ENCODE measurements around the gene CRB2. TPM values are rescaled to one million over a fixed set of nuclear protein-coding genes. Genes with fewer than 3 reads are reported as not detected.

CRB2 gene
- total and polyA plus RNA-seq, 2 donors (not counting 1 experiment from before 2014, with no cell fraction given), result not detected

- H3K27me3 ChIP-seq (ENCODE audit: control insufficient read depth, insufficient read depth, low read length), result no peaks in the 10 kb centered on the region
- H3K27ac ChIP-seq (ENCODE audit: insufficient read depth, low read length), result no peak overlapping the region
- no peaks in the 10 kb centered on the region for H3K36me3 ChIP-seq (ENCODE audit: control insufficient read depth, insufficient read depth, low read length)
- DNase-seq (ENCODE audit: low read depth in 2 of 2), result no peak
- H4K20me1 ChIP-seq (ENCODE audit: control insufficient read depth, extremely low read depth, insufficient read depth, low read length), result no peaks in the 10 kb centered on the region
- no peak overlapping the region for H3K4me3 ChIP-seq (replicated peaks in 1 of 4; ENCODE audit: control extremely low read depth in 1 of 4, insufficient read depth in 1 of 4, low read depth in 3 of 4, low read length in 4 of 4)
- H3K9ac ChIP-seq (ENCODE audit: insufficient read depth, low read length), result no peak overlapping the region
- H3K4me2 ChIP-seq (ENCODE audit: extremely low read depth, insufficient read depth, low read length), result no peak overlapping the region
- no peaks in the 10 kb centered on the region for H3K9me3 ChIP-seq (ENCODE audit: control insufficient read depth, insufficient read depth, low read depth, low read length)
- no peak for TF ChIP-seq CTCF (conservative IDR thresholded peaks at IDR 0.05 in 1 of 2, IDR thresholded peaks at IDR 0.05 in 1 of 2; ENCODE audit: low read depth in 1 of 2, low read length in 2 of 2)
- no peak for TF ChIP-seq EZH2 (IDR thresholded peaks at IDR 0.05; ENCODE audit: low read length, missing control alignments)
- no peaks in the 10 kb centered on the region for H3K4me1 ChIP-seq (ENCODE audit: control insufficient read depth, extremely low read depth, insufficient read depth, low read length)
- no peak overlapping the region for H2AFZ ChIP-seq (ENCODE audit: low read length)
- H3K79me2 ChIP-seq (ENCODE audit: control insufficient read depth, insufficient read depth, low read length), result no peaks in the 10 kb centered on the region
Observed at GRCh38 chr9:123394291-123395235, 38.6 kb downstream of the CRB2 start.

DNA sequence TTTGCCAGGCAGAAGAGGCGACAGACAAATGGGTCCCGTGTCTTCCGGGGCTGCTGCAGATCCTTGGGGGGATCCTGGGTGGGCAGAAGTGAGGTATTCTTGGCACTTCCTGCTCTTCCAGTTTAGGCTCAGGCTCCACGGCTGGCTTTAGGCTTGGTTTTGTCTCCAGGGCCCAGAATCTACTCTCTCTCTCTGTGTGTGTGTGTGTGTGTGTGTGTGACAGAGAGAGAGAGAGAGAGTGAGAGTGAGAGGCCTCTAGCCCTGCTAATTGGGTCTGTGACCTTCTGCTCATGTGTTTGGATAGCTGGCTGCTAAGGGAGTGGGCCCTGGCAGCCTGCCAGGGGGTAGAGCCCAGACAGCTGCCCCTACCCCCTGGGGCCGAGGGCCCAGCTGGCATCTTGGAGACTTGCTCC lies 39.3 kb downstream of the CRB2 start:
- H3K27ac ChIP-seq (ENCODE audit: insufficient read depth, low read length), result no peak overlapping the region
- H3K9ac ChIP-seq (ENCODE audit: insufficient read depth, low read length), result no peak overlapping the region
- no peak overlapping the region for H3K4me3 ChIP-seq (replicated peaks in 1 of 4; ENCODE audit: control extremely low read depth in 1 of 4, insufficient read depth in 1 of 4, low read depth in 3 of 4, low read length in 4 of 4)
- TF ChIP-seq CTCF (conservative IDR thresholded peaks at IDR 0.05 in 1 of 2, IDR thresholded peaks at IDR 0.05 in 1 of 2; ENCODE audit: low read depth in 1 of 2, low read length in 2 of 2), result no peak
- no peak for TF ChIP-seq EZH2 (IDR thresholded peaks at IDR 0.05; ENCODE audit: low read length, missing control alignments)
- DNase-seq (ENCODE audit: low read depth in 2 of 2), result no peak
- H2AFZ ChIP-seq (ENCODE audit: low read length), result no peak overlapping the region
- no peaks in the 10 kb centered on the region for H3K27me3 ChIP-seq (ENCODE audit: control insufficient read depth, insufficient read depth, low read length)
- no peaks in the 10 kb centered on the region for H3K36me3 ChIP-seq (ENCODE audit: control insufficient read depth, insufficient read depth, low read length)
- H3K4me2 ChIP-seq (ENCODE audit: extremely low read depth, insufficient read depth, low read length), result no peak overlapping the region
- H3K4me1 ChIP-seq (ENCODE audit: control insufficient read depth, extremely low read depth, insufficient read depth, low read length), result no peaks in the 10 kb centered on the region
- H3K9me3 ChIP-seq (ENCODE audit: control insufficient read depth, insufficient read depth, low read depth, low read length), result no peaks in the 10 kb centered on the region
- H3K79me2 ChIP-seq (ENCODE audit: control insufficient read depth, insufficient read depth, low read length), result no peaks in the 10 kb centered on the region
- no peaks in the 10 kb centered on the region for H4K20me1 ChIP-seq (ENCODE audit: control insufficient read depth, extremely low read depth, insufficient read depth, low read length)

DNA sequence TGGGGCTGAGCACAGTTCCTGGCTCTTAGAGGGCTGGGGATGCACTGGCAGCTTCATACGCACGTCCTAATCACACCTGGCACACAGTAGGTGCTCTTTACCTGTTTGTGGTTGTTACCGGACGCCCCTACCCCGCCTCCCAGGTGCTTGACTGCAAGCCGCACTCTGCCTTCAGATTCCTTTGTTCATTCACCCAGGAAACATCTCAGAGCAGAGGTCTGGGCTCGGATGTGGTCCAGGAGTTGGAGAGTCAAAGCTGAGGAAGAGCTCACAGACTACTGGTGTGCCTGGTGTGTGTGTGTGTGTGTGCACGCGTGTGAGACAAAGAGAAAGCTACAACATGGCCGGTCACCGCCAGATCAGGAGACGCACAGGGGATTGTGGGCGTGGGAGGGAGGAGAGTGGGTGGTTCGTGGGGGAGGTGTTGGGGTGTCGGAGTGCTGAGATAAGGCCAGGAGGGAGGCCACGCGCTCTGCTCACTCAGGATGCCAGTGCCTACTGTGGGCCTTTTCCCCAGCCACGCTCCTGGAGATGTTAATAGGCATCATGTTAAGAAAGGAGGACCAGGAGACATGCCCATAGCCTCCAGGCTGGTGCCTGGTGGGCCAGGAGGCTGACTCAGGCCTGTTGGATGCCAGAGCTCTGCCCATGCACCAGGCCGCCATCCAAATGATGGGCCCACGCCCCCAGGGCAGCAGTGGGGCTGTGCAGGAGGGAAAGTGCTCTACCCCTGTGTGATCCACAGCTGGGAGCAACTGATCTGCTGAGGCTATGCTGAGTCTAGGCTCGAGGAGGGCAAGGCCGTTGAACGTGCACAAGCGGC lies 39.9 kb downstream of the CRB2 start:
- no peaks in the 10 kb centered on the region for H4K20me1 ChIP-seq (ENCODE audit: control insufficient read depth, extremely low read depth, insufficient read depth, low read length)
- TF ChIP-seq EZH2 (IDR thresholded peaks at IDR 0.05; ENCODE audit: low read length, missing control alignments), result no peak
- TF ChIP-seq CTCF (conservative IDR thresholded peaks at IDR 0.05 in 1 of 2, IDR thresholded peaks at IDR 0.05 in 1 of 2; ENCODE audit: low read depth in 1 of 2, low read length in 2 of 2), result no peak
- H3K27me3 ChIP-seq (ENCODE audit: control insufficient read depth, insufficient read depth, low read length), result no peaks in the 10 kb centered on the region
- H3K79me2 ChIP-seq (ENCODE audit: control insufficient read depth, insufficient read depth, low read length), result no peaks in the 10 kb centered on the region
- H2AFZ ChIP-seq (ENCODE audit: low read length), result no peak overlapping the region
- H3K9me3 ChIP-seq (ENCODE audit: control insufficient read depth, insufficient read depth, low read depth, low read length), result no peaks in the 10 kb centered on the region
- peaks cover 1% of the 10 kb centered on the region for H3K4me1 ChIP-seq (ENCODE audit: control insufficient read depth, extremely low read depth, insufficient read depth, low read length)
- H3K27ac ChIP-seq (ENCODE audit: insufficient read depth, low read length), result no peak overlapping the region
- H3K36me3 ChIP-seq (ENCODE audit: control insufficient read depth, insufficient read depth, low read length), result no peaks in the 10 kb centered on the region
- H3K4me3 ChIP-seq (replicated peaks in 1 of 4; ENCODE audit: control extremely low read depth in 1 of 4, insufficient read depth in 1 of 4, low read depth in 3 of 4, low read length in 4 of 4), result no peak overlapping the region
- H3K4me2 ChIP-seq (ENCODE audit: extremely low read depth, insufficient read depth, low read length), result no peak overlapping the region
- H3K9ac ChIP-seq (ENCODE audit: insufficient read depth, low read length), result no peak overlapping the region
- no peak for DNase-seq (ENCODE audit: low read depth in 2 of 2)

Measured in fibroblast of lung (primary cell).